GM23248 (cell line): ENCODE results near the gene FYB2. TPM values are rescaled to one million over a fixed set of nuclear protein-coding genes. Genes with fewer than 3 reads are reported as not detected.

Source experiments
- DNase-seq: peaks from one replicate; pipeline ENCODE4 v3.0.0-alpha.2; 2015
- H2AFZ ChIP-seq: fragments of 200-600 bp; sonication (generic); 2 replicates; pipeline ENCODE4 v1.6.1; 2016; ENCODE audit warnings: antibody characterized with exemption
- H3F3A ChIP-seq: fragments of 200-600 bp; sonication (generic); 2 replicates; pipeline ENCODE4 v1.6.1; 2016; ENCODE audit warnings: mild to moderate bottlenecking, antibody characterized with exemption, mixed run types; ENCODE audit not compliant: insufficient read depth
- H3K27ac ChIP-seq: fragments of 200-600 bp; sonication (generic); 2 replicates; pipeline ENCODE4 v1.5.1; 2016; ENCODE audit warnings: mild to moderate bottlenecking
- H3K27me3 ChIP-seq: fragments of 200-600 bp; sonication (generic); replicated peaks from 2 replicates; pipeline ENCODE4 v1.6.1; 2016; ENCODE audit warnings: mild to moderate bottlenecking; ENCODE audit not compliant: insufficient read depth
- H3K36me3 ChIP-seq: fragments of 200-600 bp; sonication (generic); 2 replicates; pipeline ENCODE4 v1.6.1; 2016; ENCODE audit warnings: low read depth, mild to moderate bottlenecking
- H3K4me1 ChIP-seq: fragments of 200-600 bp; sonication (generic); 2 replicates; pipeline ENCODE4 v1.6.1; 2016; ENCODE audit warnings: mild to moderate bottlenecking; ENCODE audit not compliant: insufficient read depth
- H3K4me2 ChIP-seq: fragments of 200-600 bp; sonication (generic); one replicate; pipeline ENCODE4 v1.6.1; 2016; ENCODE audit warnings: mild to moderate bottlenecking; ENCODE audit not compliant: unreplicated experiment
- H3K4me3 ChIP-seq: fragments of 200-600 bp; sonication (generic); 2 replicates; pipeline ENCODE4 v1.5.1; 2016; ENCODE audit warnings: mild to moderate bottlenecking
- H3K79me2 ChIP-seq: fragments of 200-600 bp; sonication (generic); 2 replicates; pipeline ENCODE4 v1.6.1; 2016; ENCODE audit warnings: mild to moderate bottlenecking; ENCODE audit not compliant: insufficient read depth
- H3K9ac ChIP-seq: fragments of 200-600 bp; sonication (generic); 2 replicates; pipeline ENCODE4 v1.6.1; 2016; ENCODE audit warnings: mild to moderate bottlenecking
- H3K9me2 ChIP-seq: fragments of 200-600 bp; sonication (generic); 2 replicates; pipeline ENCODE4 v1.6.1; 2016; ENCODE audit warnings: mixed run types, mild to moderate bottlenecking, moderate library complexity; ENCODE audit not compliant: insufficient read depth
- H3K9me3 ChIP-seq: fragments of 200-600 bp; sonication (generic); one replicate; pipeline ENCODE4 v1.6.1; 2017; ENCODE audit warnings: low read depth
- H4K20me1 ChIP-seq: fragments of 200-600 bp; sonication (generic); 2 replicates; pipeline ENCODE4 v1.6.0; 2016; ENCODE audit not compliant: insufficient read depth
- EZH2 ChIP-seq: fragments of 200-600 bp; sonication (generic); IDR thresholded peaks from 2 replicates; pipeline ENCODE4 v1.6.1; 2018; ENCODE audit warnings: antibody characterized with exemption, mild to moderate bottlenecking; ENCODE audit not compliant: insufficient read depth, poor library complexity, severe bottlenecking
- EZH2phosphoT487 ChIP-seq: fragments of 200-600 bp; sonication (generic); IDR thresholded peaks from 2 replicates; pipeline ENCODE4 v1.6.1; 2018; ENCODE audit warnings: antibody characterized with exemption, moderate library complexity, mild to moderate bottlenecking, low read depth; ENCODE audit not compliant: insufficient read depth
- WGBS, 2 experiments: methylation state at CpG; one replicate each; pipeline ENCODE4 v1.1.6; 2015 to 2017; ENCODE audit warnings: low lambda C conversion rate in 2 of 2, low coverage in 1 of 2; ENCODE audit errors: missing lambda C conversion rate in 2 of 2; 5-methylcytosine and 5-hydroxymethylcytosine counted together
- in situ Hi-C: fragments of 300-500 bp; cut with MboI; formaldehyde crosslinking; loops from 2 replicates; pipeline ENCODE4 v1.15.0; 2020
- polyA plus RNA-seq: library from polyadenylated mRNA; unstranded; fragments of >200 nt; fragmentation: Nextera tagmentation; extraction: Ambion mirVana; gene quantifications from 2 replicates; pipeline ENCODE4 v1.2.1, GENCODE V29; 2016
- total RNA-seq: library from RNA; depleted of rRNA; stranded (reverse); fragments of >200 nt; shearing (Covaris generic); gene quantifications from 2 replicates; pipeline ENCODE4 v1.2.3, GENCODE V29; 2014

FYB2 gene
- total and polyA plus RNA-seq, 2 experiments from 2014 or later: not detected

GRCh38 chr1:56864430-56864829, 45.2 kb upstream of the FYB2 start:
- H3K4me1 ChIP-seq: peaks cover 31% of the 10 kb centered on the region
- H3K27me3 ChIP-seq: no peaks in the 10 kb centered on the region
- H3K9me2 ChIP-seq: no peaks in the 10 kb centered on the region
- no peak overlapping the region for H3K4me2 ChIP-seq
- 5 to 9% methylated on average over 2 of the region's 2 CpGs for WGBS, 2 experiments
- no peaks in the 10 kb centered on the region for H3K36me3 ChIP-seq
- no peak for TF ChIP-seq EZH2
- TF ChIP-seq EZH2phosphoT487: no peak
- H3K9ac ChIP-seq: no peak overlapping the region
- H3K4me3 ChIP-seq: no peak overlapping the region
- no peaks in the 10 kb centered on the region for H3K79me2 ChIP-seq
- peak; percentile 38 for DNase-seq
- in situ Hi-C loops: no loop called here
- no peaks in the 10 kb centered on the region for H4K20me1 ChIP-seq
- H3K27ac ChIP-seq: no peak overlapping the region
- H3F3A ChIP-seq: peaks cover 35% of the 10 kb centered on the region
- H2AFZ ChIP-seq: no peak overlapping the region
- no peaks in the 10 kb centered on the region for H3K9me3 ChIP-seq

- in situ Hi-C loops: no loop called here
- WGBS, 2 experiments: 87 to 91% methylated on average over 3 of the region's 3 CpGs
- no peaks in the 10 kb centered on the region for H4K20me1 ChIP-seq
- no peaks in the 10 kb centered on the region for H3K36me3 ChIP-seq
- H3K27ac ChIP-seq: no peak overlapping the region
- peaks cover 22% of the 10 kb centered on the region for H3K4me1 ChIP-seq
- H3K4me3 ChIP-seq: no peak overlapping the region
- H3K9ac ChIP-seq: no peak overlapping the region
- no peaks in the 10 kb centered on the region for H3K79me2 ChIP-seq
- H3F3A ChIP-seq: peaks cover 25% of the 10 kb centered on the region
- TF ChIP-seq EZH2phosphoT487 (no peak), EZH2 (no peak)
- H3K4me2 ChIP-seq: no peak overlapping the region
- H3K27me3 ChIP-seq: no peaks in the 10 kb centered on the region
- no peaks in the 10 kb centered on the region for H3K9me3 ChIP-seq
- DNase-seq: no peak
- no peaks in the 10 kb centered on the region for H3K9me2 ChIP-seq
- H2AFZ ChIP-seq: no peak overlapping the region
Measured at GRCh38 chr1:56863265-56863992, 44.2 kb upstream of the FYB2 start.

- in situ Hi-C loops: no loop called here
- Histone ChIP-seq H4K20me1 (no peaks in the 10 kb centered on the region), H3K4me2 (no peak overlapping the region), H2AFZ (no peak overlapping the region), H3K36me3 (no peaks in the 10 kb centered on the region), H3K4me3 (no peak overlapping the region), H3K79me2 (no peaks in the 10 kb centered on the region), H3K4me1 (no peaks in the 10 kb centered on the region), H3K27me3 (no peaks in the 10 kb centered on the region), H3K27ac (no peak overlapping the region), H3K9ac (no peak overlapping the region), H3K9me2 (no peaks in the 10 kb centered on the region), H3K9me3 (no peaks in the 10 kb centered on the region), H3F3A (no peaks in the 10 kb centered on the region)
- TF ChIP-seq EZH2phosphoT487 (no peak), EZH2 (no peak)
- DNase-seq: no peak
Measured at GRCh38 chr1:56859287-56859686, 40.1 kb upstream of the FYB2 start.

- no peaks in the 10 kb centered on the region for H4K20me1 ChIP-seq
- in situ Hi-C loops: no loop called here
- TF ChIP-seq EZH2 (no peak), EZH2phosphoT487 (no peak)
- no peak overlapping the region for H2AFZ ChIP-seq
- no peaks in the 10 kb centered on the region for H3K79me2 ChIP-seq
- no peaks in the 10 kb centered on the region for H3K36me3 ChIP-seq
- no peak overlapping the region for H3K4me2 ChIP-seq
- H3K27me3 ChIP-seq: no peaks in the 10 kb centered on the region
- H3K27ac ChIP-seq: no peak overlapping the region
- no peak overlapping the region for H3K4me3 ChIP-seq
- no peaks in the 10 kb centered on the region for H3K4me1 ChIP-seq
- no peaks in the 10 kb centered on the region for H3F3A ChIP-seq
- H3K9me2 ChIP-seq: no peaks in the 10 kb centered on the region
- DNase-seq: no peak
- H3K9me3 ChIP-seq: no peaks in the 10 kb centered on the region
- H3K9ac ChIP-seq: no peak overlapping the region
Measured at GRCh38 chr1:56856186-56856585, 37.0 kb upstream of the FYB2 start.

- Histone ChIP-seq H3K4me3 (no peak overlapping the region), H3K4me1 (no peaks in the 10 kb centered on the region), H4K20me1 (no peaks in the 10 kb centered on the region), H3K9me3 (no peaks in the 10 kb centered on the region), H3K36me3 (no peaks in the 10 kb centered on the region), H3K27me3 (no peaks in the 10 kb centered on the region), H3F3A (no peaks in the 10 kb centered on the region), H3K9ac (no peak overlapping the region), H2AFZ (no peak overlapping the region), H3K27ac (no peak overlapping the region), H3K9me2 (no peaks in the 10 kb centered on the region), H3K79me2 (no peaks in the 10 kb centered on the region), H3K4me2 (no peak overlapping the region)
- TF ChIP-seq EZH2 (no peak), EZH2phosphoT487 (no peak)
- WGBS, 2 experiments: 92 to 97% methylated on average over 1 of the region's 1 CpG
- in situ Hi-C loops: no loop called here
- DNase-seq: no peak
Measured at GRCh38 chr1:56855190-56855589, 36.0 kb upstream of the FYB2 start.
